NT2/D1 (cell line): ENCODE data around the gene CWC25.

Source experiments
- SUZ12 ChIP-seq: IDR thresholded peaks from 2 replicates; pipeline ENCODE4 v1.6.1; 2011; ENCODE audit not compliant: insufficient read length, insufficient read depth; ENCODE audit errors: extremely low read depth
- YY1 ChIP-seq: IDR thresholded peaks from 2 replicates; pipeline ENCODE4 v1.6.1; 2011; ENCODE audit not compliant: insufficient read length, insufficient read depth
- ZNF274 ChIP-seq: IDR thresholded peaks from 2 replicates; pipeline ENCODE4 v1.6.1; 2011; ENCODE audit warnings: mild to moderate bottlenecking, low read depth, low read length

DNA sequence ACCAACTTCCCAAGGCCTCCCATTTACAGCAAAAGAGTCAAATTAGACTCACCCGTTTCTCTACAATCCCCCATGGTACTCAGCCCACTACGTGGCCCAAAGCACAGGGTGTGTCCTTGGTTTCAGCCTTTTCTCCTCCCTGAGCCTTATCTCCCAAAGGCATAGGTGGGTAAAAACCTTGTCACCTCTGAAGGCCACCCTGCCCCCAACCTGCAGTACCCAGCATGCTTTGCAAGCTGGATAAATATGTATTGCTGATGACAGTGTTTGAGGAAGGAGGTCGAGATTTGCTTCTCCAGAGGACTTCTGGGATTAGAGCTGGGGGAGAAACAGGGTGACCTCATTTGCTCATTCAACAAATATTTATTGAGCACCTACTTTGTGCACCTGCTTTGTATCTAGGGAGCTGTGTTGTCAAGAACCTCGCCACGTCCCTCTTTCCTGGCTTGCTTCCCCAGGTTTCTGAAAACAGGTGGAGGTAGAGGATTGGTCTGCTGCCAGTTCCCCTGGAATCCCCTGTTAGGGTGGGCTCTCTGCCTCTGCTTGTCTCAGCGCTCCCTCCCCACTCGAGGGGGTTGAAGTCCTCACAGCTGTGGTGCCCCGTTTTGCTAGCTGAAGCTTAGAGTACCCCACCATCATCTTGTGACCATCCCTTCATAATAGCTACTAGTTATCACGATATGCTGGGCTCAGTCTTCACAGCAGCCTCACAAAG lies 47.7 kb upstream of the CWC25 start:
- no peak for TF ChIP-seq YY1
- TF ChIP-seq ZNF274, result no peak
- no peak for TF ChIP-seq SUZ12
